H1 (cell line): ENCODE data around the gene RAI2. TPM values are rescaled to one million over a fixed set of nuclear protein-coding genes. Genes with fewer than 3 reads are reported as not detected.

Source experiments
- CTCF ChIA-PET: fragments of 300-600 bp; sonication (Branson Sonifier 250); formaldehyde crosslinking; loops from one replicate; lab custom pipeline; 2021; ENCODE audit not compliant: partially characterized antibody; lab: Charles Lee
- POLR2A ChIA-PET: fragments of 300-600 bp; sonication (Branson Sonifier 250); formaldehyde crosslinking; loops from one replicate; lab custom pipeline; 2021; ENCODE audit warnings: inconsistent platforms; ENCODE audit not compliant: partially characterized antibody; lab: Charles Lee
- DNase-seq, 2 experiments: peaks; one replicate each; pipeline versions ENCODE4 v3.0.0 to v3.0.0-alpha.2; 2010 to 2022; ENCODE audit warnings: low spot score in 2 of 2, low read depth in 1 of 2, mixed read lengths in 1 of 2
- FAIRE-seq: peaks from 2 replicates; lab custom pipeline; 2011; peaks lifted over from hg19 to GRCh38; lab: Jason Lieb, UNC
- H2AFZ ChIP-seq: 2 replicates; pipeline ENCODE4 v1.8.1; 2012; ENCODE audit warnings: low read length, inconsistent platforms
- H2AK5ac ChIP-seq: 2 replicates; pipeline ENCODE4 v1.6.1; 2013; ENCODE audit warnings: low read depth, low read length
- H2BK120ac ChIP-seq: replicated peaks from 2 replicates; pipeline ENCODE3; 2013; ENCODE audit warnings: low read depth, low read length, inconsistent platforms
- H2BK12ac ChIP-seq: 2 replicates; pipeline ENCODE4 v1.6.1; 2013; ENCODE audit warnings: low read depth, low read length
- H2BK15ac ChIP-seq: 2 replicates; pipeline ENCODE4 v1.6.1; 2013; ENCODE audit warnings: low read length
- H2BK20ac ChIP-seq: 2 replicates; pipeline ENCODE4 v1.6.1; 2013; ENCODE audit warnings: low read length
- H2BK5ac ChIP-seq: 2 replicates; pipeline ENCODE4 v1.6.1; 2013; ENCODE audit warnings: low read depth, low read length
- H3K14ac ChIP-seq: 2 replicates; pipeline ENCODE4 v1.6.1; 2013; ENCODE audit warnings: inconsistent platforms; ENCODE audit not compliant: insufficient read length
- H3K18ac ChIP-seq: 2 replicates; pipeline ENCODE4 v1.6.1; 2013; ENCODE audit warnings: low read length; ENCODE audit errors: extremely low read depth
- H3K23ac ChIP-seq: 2 replicates; pipeline ENCODE4 v1.6.1; 2013; ENCODE audit warnings: inconsistent platforms; ENCODE audit not compliant: insufficient read length
- H3K23me2 ChIP-seq: 2 replicates; pipeline ENCODE4 v1.6.1; 2013; ENCODE audit warnings: low read depth, low read length
- H3K27ac ChIP-seq: 2 replicates; pipeline ENCODE4 v1.6.1; 2011; ENCODE audit warnings: low read depth, low read length, inconsistent platforms
- H3K27me3 ChIP-seq, 4 experiments: replicated peaks in 1 of 4; 1 replicate in 1 of 4; 2 replicates in 3 of 4; pipeline versions ENCODE4 v1.6.1 to v1.8.1; 2011 to 2013; ENCODE audit warnings: low read length in 3 of 4, mild to moderate bottlenecking in 3 of 4, inconsistent platforms in 2 of 4, mixed read lengths in 2 of 4, moderate library complexity in 1 of 4; ENCODE audit not compliant: control insufficient read depth in 3 of 4, insufficient read depth in 3 of 4; ENCODE audit errors: extremely low read depth in 1 of 4
- H3K36me3 ChIP-seq, 4 experiments: 2 replicates each; pipeline versions ENCODE4 v1.6.1 to v1.8.1; 2011 to 2013; ENCODE audit warnings: mild to moderate bottlenecking in 4 of 4, low read length in 3 of 4, moderate library complexity in 2 of 4, control low read depth in 1 of 4, inconsistent platforms in 1 of 4; ENCODE audit not compliant: insufficient read depth in 4 of 4, control insufficient read depth in 2 of 4
- H3K4ac ChIP-seq: replicated peaks from 2 replicates; pipeline ENCODE3; 2013; ENCODE audit warnings: low read length, low read depth, mixed read lengths, inconsistent platforms; ENCODE audit not compliant: insufficient read length
- H3K4me1 ChIP-seq, 4 experiments: replicated peaks in 1 of 4; 1 replicate in 1 of 4; 2 replicates in 3 of 4; pipeline versions ENCODE4 v1.6.1 to v1.8.1; 2011 to 2013; ENCODE audit warnings: low read length in 3 of 4, inconsistent platforms in 2 of 4, mixed read lengths in 1 of 4; ENCODE audit not compliant: insufficient read depth in 4 of 4, control insufficient read depth in 3 of 4
- H3K4me2 ChIP-seq, 2 experiments: 2 replicates each; pipeline versions ENCODE4 v1.6.1 to v1.8.1; 2011 to 2013; ENCODE audit warnings: low read depth in 2 of 2, low read length in 2 of 2, control low read depth in 1 of 2, inconsistent platforms in 1 of 2, mild to moderate bottlenecking in 1 of 2; ENCODE audit not compliant: insufficient read depth in 1 of 2
- H3K4me3 ChIP-seq, 4 experiments: fragments of 200-600, 300-600 bp in 1 of 4; sonication (generic), shearing (Covaris generic), sonication (Bioruptor Twin) in 1 of 4; 2 replicates each; pipeline versions ENCODE4 v1.5.1 to v1.8.1; 2011 to 2016; ENCODE audit warnings: low read length in 4 of 4, low read depth in 3 of 4, control low read depth in 2 of 4, inconsistent platforms in 2 of 4, mild to moderate bottlenecking in 2 of 4, mixed read lengths in 1 of 4, moderate library complexity in 1 of 4; ENCODE audit not compliant: insufficient read depth in 2 of 4; ENCODE audit errors: extremely low read depth in 1 of 4
- H3K56ac ChIP-seq: replicated peaks from 2 replicates; pipeline ENCODE3; 2013; ENCODE audit warnings: low read depth, mild to moderate bottlenecking, mixed read lengths, low read length, inconsistent platforms; ENCODE audit not compliant: insufficient read length
- H3K79me1 ChIP-seq: 2 replicates; pipeline ENCODE4 v1.6.1; 2013; ENCODE audit warnings: low read depth, low read length, control low read depth
- H3K79me2 ChIP-seq, 2 experiments: 2 replicates each; pipeline versions ENCODE4 v1.6.1 to v1.8.1; 2012 to 2013; ENCODE audit warnings: low read length in 2 of 2, mild to moderate bottlenecking in 2 of 2, inconsistent platforms in 1 of 2; ENCODE audit not compliant: insufficient read depth in 2 of 2, control insufficient read depth in 1 of 2
- H3K9ac ChIP-seq, 4 experiments: replicated peaks in 1 of 4; 1 replicate in 1 of 4; 2 replicates in 3 of 4; pipeline versions ENCODE4 v1.6.1 to v1.8.1; 2011 to 2013; ENCODE audit warnings: low read depth in 3 of 4, low read length in 3 of 4, control low read depth in 2 of 4, mild to moderate bottlenecking in 2 of 4, moderate library complexity in 2 of 4, inconsistent platforms in 1 of 4; ENCODE audit errors: extremely low read depth in 1 of 4
- H3K9me3 ChIP-seq, 2 experiments: 2 replicates each; pipeline versions ENCODE4 v1.6.1 to v1.8.1; 2012 to 2013; ENCODE audit warnings: mild to moderate bottlenecking in 2 of 2, moderate library complexity in 2 of 2, control low read depth in 1 of 2, inconsistent platforms in 1 of 2, low read depth in 1 of 2, low read length in 1 of 2, mixed read lengths in 1 of 2; ENCODE audit not compliant: insufficient read depth in 2 of 2
- H4K20me1 ChIP-seq, 2 experiments: replicated peaks in 1 of 2; 2 replicates each; pipeline versions ENCODE3 to v1.8.1; 2011 to 2013; ENCODE audit warnings: inconsistent platforms in 2 of 2, low read length in 2 of 2, mild to moderate bottlenecking in 1 of 2; ENCODE audit not compliant: insufficient read depth in 2 of 2, control insufficient read depth in 1 of 2
- H4K5ac ChIP-seq: 2 replicates; pipeline ENCODE4 v1.6.1; 2013; ENCODE audit warnings: low read length, low read depth, mixed read lengths, inconsistent platforms; ENCODE audit not compliant: insufficient read length
- H4K8ac ChIP-seq: 2 replicates; pipeline ENCODE4 v1.8.0; 2013; ENCODE audit warnings: mild to moderate bottlenecking, moderate library complexity, low read length, inconsistent platforms; ENCODE audit not compliant: insufficient read depth; ENCODE audit errors: extremely low read depth
- H4K91ac ChIP-seq: replicated peaks from 2 replicates; pipeline ENCODE3; 2013; ENCODE audit warnings: low read length, mixed read lengths, inconsistent platforms; ENCODE audit not compliant: insufficient read length
- BACH1 ChIP-seq: IDR thresholded peaks from 2 replicates; pipeline ENCODE4 v1.6.1; 2012; ENCODE audit warnings: low read length, improper control_type of control experiment
- BCL11A ChIP-seq, 2 experiments: IDR thresholded peaks; one replicate each; pipeline ENCODE4 v1.6.1; 2011; ENCODE audit warnings: low read depth in 2 of 2, low read length in 2 of 2, mild to moderate bottlenecking in 2 of 2
- CHD1 ChIP-seq: IDR thresholded peaks from 2 replicates; pipeline ENCODE4 v1.6.1; 2012; ENCODE audit warnings: low read depth, low read length, improper control_type of control experiment
- CHD2 ChIP-seq: IDR thresholded peaks from 2 replicates; pipeline ENCODE4 v1.6.1; 2012; ENCODE audit warnings: low read length, improper control_type of control experiment
- CREB1 ChIP-seq: IDR thresholded peaks from 2 replicates; pipeline ENCODE4 v1.6.1; 2012; ENCODE audit warnings: inconsistent platforms
- CTCF ChIP-seq, 3 experiments: IDR thresholded peaks; 1 replicate in 2 of 3; 2 replicates in 1 of 3; pipeline versions ENCODE4 v1.5.1 to v1.6.1; 2011; ENCODE audit warnings: low read length in 3 of 3, mild to moderate bottlenecking in 3 of 3, inconsistent platforms in 2 of 3, low read depth in 1 of 3, moderate library complexity in 1 of 3; ENCODE audit not compliant: insufficient read depth in 1 of 3; ENCODE audit errors: control extremely low read depth in 1 of 3
- E2F6 ChIP-seq: IDR thresholded peaks from 2 replicates; pipeline ENCODE4 v1.6.1; 2012; ENCODE audit warnings: inconsistent platforms
- EP300 ChIP-seq, 2 experiments: IDR thresholded peaks; 1 replicate in 1 of 2; 2 replicates in 1 of 2; pipeline ENCODE4 v1.6.1; 2011 to 2012; ENCODE audit warnings: low read depth in 2 of 2, low read length in 2 of 2, mild to moderate bottlenecking in 2 of 2, borderline replicate concordance in 1 of 2, inconsistent platforms in 1 of 2, moderate library complexity in 1 of 2
- GTF2F1 ChIP-seq: IDR thresholded peaks from 2 replicates; pipeline ENCODE4 v1.6.1; 2012; ENCODE audit warnings: low read depth, low read length, improper control_type of control experiment, borderline replicate concordance
- NRF1 ChIP-seq: IDR thresholded peaks from 2 replicates; pipeline ENCODE4 v1.6.1; 2011; ENCODE audit warnings: mild to moderate bottlenecking, low read depth, low read length, improper control_type of control experiment
- POLR2A ChIP-seq, 2 experiments: IDR thresholded peaks; 1 replicate in 1 of 2; 2 replicates in 1 of 2; pipeline ENCODE4 v1.6.1; 2011; ENCODE audit warnings: low read depth in 2 of 2, low read length in 2 of 2, mild to moderate bottlenecking in 2 of 2; ENCODE audit errors: control extremely low read depth in 1 of 2
- SP1 ChIP-seq: IDR thresholded peaks from 2 replicates; pipeline ENCODE4 v1.6.1; 2011; ENCODE audit warnings: low read depth, low read length
- SP4 ChIP-seq: IDR thresholded peaks from 2 replicates; pipeline ENCODE4 v1.6.1; 2012; ENCODE audit warnings: low read length, inconsistent platforms
- WGBS, 2 experiments: shearing (Covaris generic) in 1 of 2; methylation state at CpG; one replicate each; pipeline versions ENCODE4 v1.1.6 to v1.1.7; 2013 to 2015; ENCODE audit warnings: low lambda C conversion rate in 2 of 2, mixed read lengths in 2 of 2, inconsistent platforms in 1 of 2, low coverage in 1 of 2, missing lambda C conversion rate in 1 of 2; ENCODE audit not compliant: insufficient replicate concordance in 2 of 2, insufficient coverage in 1 of 2, insufficient read length in 1 of 2; ENCODE audit errors: extremely low coverage in 1 of 2, missing lambda C conversion rate in 1 of 2; 5-methylcytosine and 5-hydroxymethylcytosine counted together
- polyA plus RNA-seq, 7 experiments: library from polyadenylated mRNA; depleted of rRNA in 3 of 7; stranded (reverse) in 5 of 7; unstranded in 2 of 7; fragments of >200 nt in 5 of 7; fragments of 200-250 nt in 2 of 7; gene quantifications; 1 replicate in 5 of 7; 2 replicates in 1 of 7; 4 replicates in 1 of 7; pipeline versions ENCODE4 v1.2.1 to v1.2.3, GENCODE V29; 2011 to 2013; ENCODE audit warnings: missing spikeins in 2 of 7, mixed read lengths in 2 of 7
- total RNA-seq: library from RNA; stranded (reverse); fragmentation: NEBNext Ultra II Directional; extraction: Animal tissue kit (Norgen Biotek cat#: 25700); gene quantifications from 2 replicates; pipeline ENCODE4 v1.2.1, GENCODE V29; 2021

The RAI2 gene
- total and polyA plus RNA-seq, 2 of the 8 experiments (the other 6 are each of a cell fraction or from before 2014, with no cell fraction given) = 0.60 to 2.0 TPM

GRCh38 chrX:17801431-17801830, 59.7 kb downstream of the RAI2 start:
- H3K4me2 ChIP-seq = no peak overlapping the region
- no peak overlapping the region for H3K9ac ChIP-seq
- no peak overlapping the region for H2BK5ac ChIP-seq
- ChIA-PET POLR2A (no interaction called here), CTCF (interaction anchor here (0.5 to 3.3 kb wide), 3 partner anchors 9 to 734 kb away, joined by 3 to 15 read pairs (median 3); no protein-coding TSS in a partner anchor)
- no peak overlapping the region for H2BK20ac ChIP-seq
- H3K79me2 ChIP-seq = no peaks in the 10 kb centered on the region
- 89% methylated on average over 6 of the region's 13 CpGs; no CpG with 5 or more reads in 1 of the 2 experiments for WGBS, 2 experiments
- H3K23ac ChIP-seq = no peak overlapping the region
- H3K4me1 ChIP-seq = 0 out of 7 replicates have a peak, but pooled peaks cover 0 to 2% (median 0%) of the 10 kb centered on the region in 4 experiments
- H2BK12ac ChIP-seq = no peak overlapping the region
- no peak overlapping the region for H4K5ac ChIP-seq
- DNase-seq (no peak), FAIRE-seq (no peak)
- H4K20me1 ChIP-seq = no peaks in the 10 kb centered on the region
- no peak overlapping the region for H3K14ac ChIP-seq
- no peaks in the 10 kb centered on the region for H3K36me3 ChIP-seq
- H3K27ac ChIP-seq = no peak overlapping the region
- H3K9me3 ChIP-seq = no peaks in the 10 kb centered on the region
- H4K8ac ChIP-seq = no peak overlapping the region; the same call in 1 of the 2 replicates
- no peak overlapping the region for H2BK15ac ChIP-seq
- H3K4ac ChIP-seq = no peak overlapping the region
- no peak overlapping the region for H2AFZ ChIP-seq
- H2AK5ac ChIP-seq = no peak overlapping the region
- no peaks in the 10 kb centered on the region for H3K23me2 ChIP-seq
- H4K91ac ChIP-seq = no peak overlapping the region
- H2BK120ac ChIP-seq = no peak overlapping the region
- no peaks in the 10 kb centered on the region for H3K27me3 ChIP-seq
- no peak overlapping the region for H3K56ac ChIP-seq
- no peak overlapping the region for H3K18ac ChIP-seq
- H3K79me1 ChIP-seq = no peaks in the 10 kb centered on the region
- H3K4me3 ChIP-seq = no peak overlapping the region
- TF ChIP-seq POLR2A (IDR thresholded peaks at IDR 0.05; ENCODE audit: control extremely low read depth in 1 of 2, low read depth in 2 of 2, low read length in 2 of 2) = no peak
- TF ChIP-seq BCL11A (IDR thresholded peaks at IDR 0.05; ENCODE audit: low read depth in 2 of 2, low read length in 2 of 2) = no peak
- no peak for TF ChIP-seq SP4
- no peak for TF ChIP-seq E2F6
- no peak for TF ChIP-seq BACH1
- TF ChIP-seq GTF2F1 = no peak
- TF ChIP-seq CHD1 = no peak
- TF ChIP-seq SP1 = no peak
- TF ChIP-seq CREB1 = no peak
- TF ChIP-seq EP300 (IDR thresholded peaks at IDR 0.05; ENCODE audit: borderline replicate concordance in 1 of 2, low read depth in 2 of 2, low read length in 2 of 2) = no peak
- no peak for TF ChIP-seq NRF1
- TF ChIP-seq CHD2 = no peak
- no peak for TF ChIP-seq CTCF (IDR thresholded peaks at IDR 0.05; ENCODE audit: control extremely low read depth in 1 of 3, insufficient read depth in 1 of 3, low read depth in 1 of 3, low read length in 3 of 3)
